ENCODE measurements around the gene ZNF385C. TPM values are rescaled to one million over a fixed set of nuclear protein-coding genes. Genes with fewer than 3 reads are reported as not detected.

ZNF385C gene
- total RNA-seq, 1 experiment from 2014 or later, result 4.0 TPM

DNA sequence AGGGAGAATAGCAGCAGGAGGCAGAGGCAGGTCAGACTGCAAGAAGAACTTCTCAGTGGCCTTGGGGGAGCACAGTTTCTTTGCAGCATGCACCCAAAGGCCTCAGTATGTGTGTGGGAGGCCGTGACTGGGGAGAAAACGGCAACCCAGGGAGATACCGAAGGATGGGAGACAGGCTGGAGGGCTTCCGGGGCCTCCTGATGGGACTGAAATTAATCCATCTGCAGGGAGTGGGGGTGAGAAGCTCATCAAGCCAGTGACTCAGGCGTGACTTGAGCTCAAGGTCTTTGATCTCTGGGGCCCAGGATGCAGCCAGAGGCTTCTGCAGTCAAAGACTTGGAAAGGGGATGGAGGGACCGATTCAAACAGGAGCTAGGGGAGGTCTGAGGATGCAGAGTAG lies 42.8 kb downstream of the ZNF385C start:
- CTCF ChIA-PET, result interaction anchor here (0.5 to 1.5 kb wide), 4 partner anchors 10 to 1992 kb away, joined by 4 to 6 read pairs (median 6); partner anchors contain the start of genes CNP and THRA
- H3K27ac Mint-ChIP-seq (ENCODE audit: unreplicated experiment), result no peak overlapping the region
- H3K36me3 Mint-ChIP-seq (ENCODE audit: insufficient read depth, unreplicated experiment), result peaks cover 8% of the 10 kb centered on the region

DNA sequence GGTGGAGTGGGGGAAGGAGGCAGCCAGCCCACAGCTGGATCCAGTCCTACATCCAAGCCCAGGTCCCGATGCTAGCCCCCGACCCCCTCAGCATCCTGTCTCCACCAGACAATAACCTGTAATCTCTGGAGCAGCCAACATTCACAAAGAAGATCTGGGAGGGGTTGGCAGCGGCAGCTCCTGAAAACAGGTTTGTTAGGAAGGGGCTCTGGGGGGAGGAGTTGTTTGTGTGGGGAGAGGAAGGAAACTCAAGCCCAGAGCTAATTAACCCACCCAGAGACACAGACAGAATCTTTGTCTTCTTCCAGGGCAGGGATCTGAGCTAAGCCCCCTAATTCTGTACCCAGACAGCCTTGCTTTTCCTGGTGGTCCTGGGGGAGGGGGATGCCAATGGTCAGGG lies 43.2 kb downstream of the ZNF385C start:
- Mint-ChIP-seq H3K4me3 (ENCODE audit: low read depth, unreplicated experiment) (no peak overlapping the region), H3K27me3 (ENCODE audit: unreplicated experiment) (peaks cover 72% of the 10 kb centered on the region), H3K36me3 (ENCODE audit: insufficient read depth, unreplicated experiment) (peaks cover 11% of the 10 kb centered on the region), H3K27ac (ENCODE audit: unreplicated experiment) (no peak overlapping the region), H3K4me1 (ENCODE audit: low read depth, unreplicated experiment) (peaks cover 7% of the 10 kb centered on the region), H3K9me3 (ENCODE audit: low read depth, unreplicated experiment) (no peaks in the 10 kb centered on the region)
- intact Hi-C loops (cut with micrococcal nuclease; ENCODE audit: unreplicated experiment), result no loop called here
- no TSS peak for BruUV-seq (replicated peaks)
- TF ChIP-seq, protein P1, sequence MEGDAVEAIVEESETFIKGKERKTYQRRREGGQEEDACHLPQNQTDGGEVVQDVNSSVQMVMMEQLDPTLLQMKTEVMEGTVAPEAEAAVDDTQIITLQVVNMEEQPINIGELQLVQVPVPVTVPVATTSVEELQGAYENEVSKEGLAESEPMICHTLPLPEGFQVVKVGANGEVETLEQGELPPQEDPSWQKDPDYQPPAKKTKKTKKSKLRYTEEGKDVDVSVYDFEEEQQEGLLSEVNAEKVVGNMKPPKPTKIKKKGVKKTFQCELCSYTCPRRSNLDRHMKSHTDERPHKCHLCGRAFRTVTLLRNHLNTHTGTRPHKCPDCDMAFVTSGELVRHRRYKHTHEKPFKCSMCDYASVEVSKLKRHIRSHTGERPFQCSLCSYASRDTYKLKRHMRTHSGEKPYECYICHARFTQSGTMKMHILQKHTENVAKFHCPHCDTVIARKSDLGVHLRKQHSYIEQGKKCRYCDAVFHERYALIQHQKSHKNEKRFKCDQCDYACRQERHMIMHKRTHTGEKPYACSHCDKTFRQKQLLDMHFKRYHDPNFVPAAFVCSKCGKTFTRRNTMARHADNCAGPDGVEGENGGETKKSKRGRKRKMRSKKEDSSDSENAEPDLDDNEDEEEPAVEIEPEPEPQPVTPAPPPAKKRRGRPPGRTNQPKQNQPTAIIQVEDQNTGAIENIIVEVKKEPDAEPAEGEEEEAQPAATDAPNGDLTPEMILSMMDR (IDR thresholded peaks at IDR 0.05; ENCODE audit: unreplicated experiment), result no peak
- CTCF ChIA-PET, result interaction anchor here (0.7 to 1.5 kb wide), 5 partner anchors 10 to 1992 kb away, joined by 3 to 8 read pairs (median 6); partner anchors contain the start of genes CNP, DNAJC7 and THRA
- DNase-seq, result no peak

More for the DNA sequence above, 42.8 kb downstream of the ZNF385C start:
- TF ChIP-seq, protein P1 (IDR thresholded peaks at IDR 0.05; ENCODE audit: unreplicated experiment), result no peak
- no peak for DNase-seq
- Mint-ChIP-seq H3K27me3 (ENCODE audit: unreplicated experiment) (peaks cover 77% of the 10 kb centered on the region), H3K9me3 (ENCODE audit: low read depth, unreplicated experiment) (no peaks in the 10 kb centered on the region), H3K4me1 (ENCODE audit: low read depth, unreplicated experiment) (peaks cover 7% of the 10 kb centered on the region), H3K4me3 (ENCODE audit: low read depth, unreplicated experiment) (no peak overlapping the region)
- BruUV-seq (replicated peaks), result no TSS peak
- intact Hi-C loops (cut with micrococcal nuclease; ENCODE audit: unreplicated experiment), result no loop called here

DNA sequence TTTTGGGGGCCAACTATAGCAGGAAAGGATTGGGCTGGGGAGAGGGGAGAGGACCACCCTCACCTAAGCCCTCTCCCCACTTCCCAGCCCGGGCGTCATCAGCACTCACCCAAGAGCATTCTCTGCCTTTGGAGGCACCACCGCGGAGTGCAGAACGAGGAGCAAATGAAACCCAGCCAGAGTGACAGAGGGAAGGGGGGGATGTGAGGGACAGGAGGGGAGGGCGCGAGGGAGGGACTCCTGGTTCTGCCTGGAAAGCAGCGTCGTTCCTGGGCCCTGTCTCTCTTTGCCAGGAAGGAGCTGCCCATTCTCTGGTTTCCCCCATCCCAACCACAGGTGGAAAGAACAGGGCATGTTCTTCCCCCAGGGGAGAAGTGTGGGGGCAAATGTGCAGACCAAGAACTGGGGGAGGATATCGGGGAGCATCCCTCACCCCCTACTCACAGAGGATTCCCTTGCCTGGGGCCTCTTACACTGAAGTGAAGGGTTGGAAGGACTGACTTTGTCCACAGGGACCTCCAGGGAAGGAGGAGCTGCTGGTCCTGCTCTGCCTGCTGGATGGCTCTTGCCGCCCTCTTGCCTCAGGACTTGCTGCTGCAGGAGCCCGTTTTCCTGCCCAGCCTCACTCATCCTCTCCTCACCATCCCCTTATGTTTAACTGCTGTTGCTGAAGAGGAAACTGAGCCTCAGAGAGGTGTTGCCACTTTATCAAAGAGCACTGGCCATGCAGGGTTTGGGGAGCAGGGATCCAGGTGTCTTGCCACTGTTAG lies 44.4 kb downstream of the ZNF385C start:
- BruUV-seq (replicated peaks), result no TSS peak
- Mint-ChIP-seq H3K4me1 (ENCODE audit: low read depth, unreplicated experiment) (peaks cover 7% of the 10 kb centered on the region), H3K4me3 (ENCODE audit: low read depth, unreplicated experiment) (no peak overlapping the region), H3K36me3 (ENCODE audit: insufficient read depth, unreplicated experiment) (peaks cover 14% of the 10 kb centered on the region), H3K27ac (ENCODE audit: unreplicated experiment) (no peak overlapping the region), H3K27me3 (ENCODE audit: unreplicated experiment) (peaks cover 68% of the 10 kb centered on the region), H3K9me3 (ENCODE audit: low read depth, unreplicated experiment) (no peaks in the 10 kb centered on the region)
- CTCF ChIA-PET, result interaction anchor here (0.9 to 1.3 kb wide), 3 partner anchors 12 to 311 kb away, joined by 3 to 8 read pairs (median 3); partner anchors contain the start of gene DNAJC7
- TF ChIP-seq, protein P1 (IDR thresholded peaks at IDR 0.05; ENCODE audit: unreplicated experiment), result no peak
- DNase-seq, result no peak
- intact Hi-C loops (cut with micrococcal nuclease; ENCODE audit: unreplicated experiment), result no loop called here

DNA sequence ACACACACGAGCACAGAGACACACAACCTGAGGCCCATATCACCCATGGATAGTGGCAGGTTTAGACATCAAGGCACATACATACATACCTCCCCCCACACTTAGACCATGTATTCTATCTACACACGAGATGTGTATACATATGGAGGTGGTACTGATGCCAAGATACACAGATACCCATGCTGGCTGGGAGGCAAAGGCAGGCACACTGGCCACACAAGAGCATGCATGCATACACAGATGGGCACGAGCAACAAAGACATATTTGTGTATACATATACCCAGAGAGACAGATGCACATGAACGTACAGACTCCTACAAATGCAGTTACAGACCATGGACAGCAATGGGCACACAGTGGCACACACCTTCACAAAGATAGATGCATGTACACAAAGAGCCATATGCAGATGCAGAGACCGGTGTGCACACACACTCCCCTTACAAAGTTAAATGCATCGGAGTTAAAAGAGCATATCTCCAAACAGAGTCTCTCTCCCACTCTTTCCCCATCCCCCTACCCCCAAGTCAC lies 45.9 kb downstream of the ZNF385C start:
- no peak overlapping the region for H3K4me3 Mint-ChIP-seq (ENCODE audit: low read depth, unreplicated experiment)
- peaks cover 63% of the 10 kb centered on the region for H3K27me3 Mint-ChIP-seq (ENCODE audit: unreplicated experiment)
- DNase-seq, result no peak
- TF ChIP-seq, protein P1 (IDR thresholded peaks at IDR 0.05; ENCODE audit: unreplicated experiment), result no peak
- BruUV-seq (replicated peaks), result no TSS peak
- intact Hi-C loops (cut with micrococcal nuclease; ENCODE audit: unreplicated experiment), result no loop called here
- H3K27ac Mint-ChIP-seq (ENCODE audit: unreplicated experiment), result no peak overlapping the region
- CTCF ChIA-PET, result no interaction called here
- H3K9me3 Mint-ChIP-seq (ENCODE audit: low read depth, unreplicated experiment), result no peaks in the 10 kb centered on the region
- H3K4me1 Mint-ChIP-seq (ENCODE audit: low read depth, unreplicated experiment), result peaks cover 7% of the 10 kb centered on the region
- H3K36me3 Mint-ChIP-seq (ENCODE audit: insufficient read depth, unreplicated experiment), result peaks cover 14% of the 10 kb centered on the region
